Raji (cell line): ENCODE results near the gene GLIS1.

ENCODE experiments used
- POLR2A ChIP-seq: IDR thresholded peaks from 2 replicates; pipeline ENCODE4 v1.6.1; 2011; ENCODE audit warnings: low read depth, low read length, control low read depth; ENCODE audit not compliant: insufficient read depth

GLIS1 gene

GRCh38 chr1:53662951-53663350 is 76.0 kb downstream of the GLIS1 start:
- no peak for TF ChIP-seq POLR2A

GRCh38 chr1:53662169-53662568 is 76.8 kb downstream of the GLIS1 start:
- no peak for TF ChIP-seq POLR2A

- no peak for TF ChIP-seq POLR2A
Observed at GRCh38 chr1:53661496-53661895, 77.5 kb downstream of the GLIS1 start.

GRCh38 chr1:53660666-53661065 is 78.3 kb downstream of the GLIS1 start:
- no peak for TF ChIP-seq POLR2A

GRCh38 chr1:53659436-53659835 is 79.5 kb downstream of the GLIS1 start:
- no peak for TF ChIP-seq POLR2A

GRCh38 chr1:53658489-53659230 is 80.3 kb downstream of the GLIS1 start:
- no peak for TF ChIP-seq POLR2A

GRCh38 chr1:53657891-53658396 is 81.0 kb downstream of the GLIS1 start:
- TF ChIP-seq POLR2A, result no peak

GRCh38 chr1:53657531-53657805 is 81.5 kb downstream of the GLIS1 start:
- TF ChIP-seq POLR2A, result no peak

GRCh38 chr1:53656747-53657530 is 82.0 kb downstream of the GLIS1 start:
- TF ChIP-seq POLR2A, result no peak

- no peak for TF ChIP-seq POLR2A
Observed at GRCh38 chr1:53655931-53656746, 82.8 kb downstream of the GLIS1 start.

- TF ChIP-seq POLR2A, result no peak
Observed at GRCh38 chr1:53654216-53655210, 84.5 kb downstream of the GLIS1 start.

- no peak for TF ChIP-seq POLR2A
Observed at GRCh38 chr1:53653631-53654030, 85.3 kb downstream of the GLIS1 start.

- TF ChIP-seq POLR2A, result no peak
Observed at GRCh38 chr1:53653200-53653575, 85.8 kb downstream of the GLIS1 start.

- TF ChIP-seq POLR2A, result no peak
Observed at GRCh38 chr1:53652441-53653199, 86.3 kb downstream of the GLIS1 start.
